Frontal cortex (tissue), 4 donors: Measurements from ENCODE around the gene SLC4A7. TPM values are rescaled to one million over a fixed set of nuclear protein-coding genes. Genes with fewer than 3 reads are reported as not detected.
"Not testable (repeated sequence)": the region's sequence is repeated elsewhere in the genome, so short reads cannot be mapped to it uniquely, and the experiment has no call there.

ENCODE experiments used
- DNase-seq, 2 donors: peaks; one replicate each; pipeline ENCODE4 v3.0.0; 2012; ENCODE audit warnings: low spot score in 2 of 2
- FAIRE-seq: peaks from 2 replicates; lab custom pipeline; 2012; peaks lifted over from hg19 to GRCh38; lab: Jason Lieb, UNC
- total RNA-seq: library from RNA; depleted of rRNA; stranded (reverse); fragments of >200 nt; gene quantifications from one replicate; pipeline ENCODE4 v1.2.3, GENCODE V29; 2014
- donor health status: control.
- donor health status: control.
- donor health status: control.

SLC4A7 gene
- 658 TPM for total RNA-seq

GRCh38 chr3:27484015-27484844, at the start of gene SLC4A7:
Gene SLC4A7 (minus strand): TSS chr3:27484384. CDS start chr3:27484126, 258 bp downstream.
- DNase-seq (peak; percentile 96), FAIRE-seq (no peak)

- no peak for FAIRE-seq
- DNase-seq: no peak
Measured at GRCh38 chr3:27533261-27533607, 49.0 kb upstream of the SLC4A7 start.

- FAIRE-seq: no peak
- DNase-seq: no peak
Measured at GRCh38 chr3:27532426-27533260, 48.5 kb upstream of the SLC4A7 start.

GRCh38 chr3:27531193-27531751, 47.1 kb upstream of the SLC4A7 start:
- not testable (repeated sequence) for DNase-seq, FAIRE-seq

GRCh38 chr3:27528791-27529190, 44.6 kb upstream of the SLC4A7 start:
- FAIRE-seq (no peak), DNase-seq (no peak)

DNA sequence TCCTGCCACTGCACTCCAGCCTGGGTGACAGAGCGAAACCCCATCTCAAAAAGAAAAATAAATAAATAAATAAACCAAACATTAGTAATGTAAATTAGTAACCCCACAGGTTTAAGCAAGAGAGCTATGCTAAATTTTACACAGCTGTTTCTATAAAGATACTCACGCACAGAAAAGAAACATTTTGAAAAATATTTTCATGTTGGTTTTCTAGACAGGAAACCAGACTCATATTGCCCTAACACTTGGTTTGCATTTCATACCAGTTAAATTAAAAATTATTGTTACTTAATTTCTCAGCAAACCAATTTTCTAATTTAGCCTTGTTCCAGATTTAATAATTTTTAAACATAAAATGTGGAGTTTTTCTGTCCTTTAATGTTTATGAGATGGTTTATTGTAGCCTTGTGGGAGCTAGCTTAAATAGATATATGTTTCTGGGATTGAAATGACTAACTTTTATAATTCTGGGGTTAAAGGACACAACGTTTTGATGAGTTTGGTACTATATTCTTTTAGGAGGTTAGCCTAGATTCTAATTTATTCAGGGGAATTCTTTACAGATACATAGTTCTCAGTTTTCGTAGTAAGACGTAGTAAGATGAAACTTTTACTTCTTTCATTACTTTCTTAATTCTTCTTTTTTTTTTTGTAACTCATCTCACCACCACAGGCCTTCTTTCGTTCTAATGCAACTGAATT, 42.6 kb upstream of the SLC4A7 start:
- no peak for DNase-seq
- FAIRE-seq: no peak

GRCh38 chr3:27521872-27522265, 37.7 kb upstream of the SLC4A7 start:
- no peak for DNase-seq
- no peak for FAIRE-seq

DNA sequence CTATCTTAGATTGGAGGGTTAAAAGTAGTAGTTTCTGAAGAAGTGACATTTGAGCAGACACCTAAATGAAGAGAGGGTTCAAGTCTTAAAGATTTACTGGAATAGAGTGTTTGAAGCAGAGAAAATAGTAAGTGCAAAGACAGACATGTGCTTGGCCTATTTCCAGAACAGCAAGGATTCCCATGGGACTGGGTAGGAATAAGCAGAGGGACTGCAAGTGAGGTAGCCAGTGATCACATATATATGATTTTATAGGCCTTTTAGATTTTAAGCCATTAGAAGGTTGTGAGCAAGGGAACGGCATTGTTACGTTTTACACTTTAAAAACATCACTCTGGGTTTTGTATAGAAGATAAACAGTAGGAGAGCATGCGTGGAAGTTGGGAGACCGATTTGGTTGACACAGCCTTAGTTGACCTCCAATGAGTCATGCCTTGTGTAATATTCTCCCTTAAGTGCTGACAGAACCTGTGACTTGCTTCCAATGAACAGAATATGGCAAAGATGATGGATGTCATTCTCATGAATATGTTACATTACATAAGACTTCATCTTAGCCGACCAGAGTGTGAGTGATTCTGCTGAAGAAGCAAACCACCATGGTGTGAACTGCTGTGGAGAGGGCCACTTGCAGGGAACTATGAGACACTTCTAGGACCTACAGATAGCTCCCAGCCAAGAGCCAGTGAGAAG, 37.1 kb upstream of the SLC4A7 start:
- no peak for DNase-seq
- no peak for FAIRE-seq

GRCh38 chr3:27511724-27512422, 27.7 kb upstream of the SLC4A7 start:
- DNase-seq (no peak), FAIRE-seq (no peak)

DNA sequence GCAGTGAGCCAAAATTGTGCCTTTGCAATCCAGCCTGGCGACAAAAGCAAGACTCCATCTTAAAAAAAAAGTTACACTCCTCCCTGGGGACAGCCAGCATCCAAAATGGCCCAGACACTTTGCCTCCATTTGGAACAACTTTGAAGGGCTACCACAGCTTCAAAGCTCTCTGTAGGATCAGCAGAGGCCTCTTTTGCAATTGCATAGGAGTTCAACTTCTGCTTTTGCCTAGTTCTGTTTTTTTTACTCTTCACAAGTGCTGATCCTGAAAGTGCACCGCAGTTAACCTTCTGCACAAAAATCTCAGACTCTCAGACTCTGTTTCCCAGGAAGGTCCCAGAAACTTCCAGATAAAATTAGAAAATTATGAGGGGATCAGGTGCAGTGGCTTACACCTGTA, 25.2 kb upstream of the SLC4A7 start:
- DNase-seq (no peak), FAIRE-seq (no peak)

DNA sequence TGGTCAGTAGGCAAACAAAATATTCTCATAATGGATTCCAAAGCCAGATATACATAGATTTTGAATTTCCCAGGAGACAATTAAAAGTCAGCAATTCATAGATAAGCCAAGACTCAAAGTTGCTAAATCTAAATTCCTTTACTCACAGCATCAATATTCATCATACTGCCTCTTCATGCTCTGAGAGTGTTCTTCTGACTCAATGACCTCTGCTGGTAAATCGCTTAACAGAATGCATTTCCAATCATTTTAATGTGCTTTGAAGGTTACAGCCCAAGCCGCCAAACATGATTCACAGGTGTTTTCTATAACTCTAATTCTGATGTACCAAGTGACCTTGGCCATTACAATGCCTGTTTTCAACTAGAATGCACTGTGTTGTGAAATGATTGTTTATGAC, 24.2 kb upstream of the SLC4A7 start:
- no peak for DNase-seq
- FAIRE-seq: no peak

GRCh38 chr3:27507515-27508266, 23.5 kb upstream of the SLC4A7 start:
- FAIRE-seq: no peak
- DNase-seq: no peak

DNA sequence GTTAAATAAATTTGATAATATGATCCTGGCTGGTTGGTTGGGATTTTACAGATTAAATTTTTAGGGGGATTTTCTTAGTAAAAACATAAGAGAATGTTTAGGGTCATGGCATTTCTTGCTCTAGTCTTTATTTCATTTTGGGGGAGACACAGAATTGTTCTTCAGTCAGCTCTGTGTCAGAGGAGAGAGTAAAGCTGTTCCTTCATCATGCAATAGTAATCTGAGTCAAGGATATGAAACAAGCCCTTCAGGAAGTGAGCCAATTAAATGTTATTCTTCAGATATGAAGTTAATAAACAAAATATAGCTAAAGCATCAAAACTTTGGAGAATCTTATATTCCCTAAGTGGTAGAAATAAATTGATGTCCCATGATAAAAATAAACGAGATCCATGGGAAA, 22.9 kb upstream of the SLC4A7 start:
- FAIRE-seq (no peak), DNase-seq (no peak)

GRCh38 chr3:27504749-27505148, 20.6 kb upstream of the SLC4A7 start:
- DNase-seq: no peak
- FAIRE-seq: no peak

GRCh38 chr3:27503526-27503925, 19.3 kb upstream of the SLC4A7 start:
- FAIRE-seq (no peak), DNase-seq (no peak)

DNA sequence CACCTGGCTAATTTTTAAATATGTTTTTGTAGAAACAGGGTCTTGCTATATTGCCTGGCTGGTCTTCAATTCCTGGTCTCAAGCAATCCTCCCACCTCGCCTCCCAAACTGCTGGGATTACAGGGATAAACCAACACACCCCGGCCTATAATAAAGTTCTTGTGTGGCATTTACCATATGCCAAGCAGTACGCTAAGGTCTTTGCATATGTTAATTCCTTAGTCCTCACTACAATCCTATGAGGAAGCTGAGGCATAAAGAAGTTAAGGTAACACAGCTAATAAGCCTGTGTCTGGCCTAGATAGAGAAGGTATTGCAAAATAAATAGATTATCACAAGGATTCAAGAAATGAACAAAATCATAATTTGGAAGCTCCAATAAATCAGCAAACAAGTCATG, 17.6 kb upstream of the SLC4A7 start:
- no peak for FAIRE-seq

DNA sequence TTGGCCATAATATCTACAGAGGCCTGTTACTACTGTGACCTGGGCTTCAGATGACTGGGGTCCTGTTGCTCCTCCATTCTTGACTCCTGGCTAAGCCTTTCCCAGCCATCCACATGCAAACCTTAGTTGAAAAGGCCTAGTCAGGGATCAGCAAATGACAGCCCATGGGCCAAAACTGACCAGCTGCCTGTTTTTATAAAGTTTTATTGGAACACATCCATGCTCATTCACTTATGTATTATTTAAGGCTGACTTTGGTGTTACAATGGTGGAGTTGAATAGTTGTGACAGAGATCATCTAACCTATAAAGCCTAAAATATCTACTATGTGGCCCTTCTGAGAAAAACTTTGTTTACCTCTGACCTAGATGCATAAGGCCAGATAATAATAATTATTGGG, 16.8 kb upstream of the SLC4A7 start:
- DNase-seq: no peak
- no peak for FAIRE-seq

More for the DNA sequence above, 17.6 kb upstream of the SLC4A7 start:
- DNase-seq: no peak

DNA sequence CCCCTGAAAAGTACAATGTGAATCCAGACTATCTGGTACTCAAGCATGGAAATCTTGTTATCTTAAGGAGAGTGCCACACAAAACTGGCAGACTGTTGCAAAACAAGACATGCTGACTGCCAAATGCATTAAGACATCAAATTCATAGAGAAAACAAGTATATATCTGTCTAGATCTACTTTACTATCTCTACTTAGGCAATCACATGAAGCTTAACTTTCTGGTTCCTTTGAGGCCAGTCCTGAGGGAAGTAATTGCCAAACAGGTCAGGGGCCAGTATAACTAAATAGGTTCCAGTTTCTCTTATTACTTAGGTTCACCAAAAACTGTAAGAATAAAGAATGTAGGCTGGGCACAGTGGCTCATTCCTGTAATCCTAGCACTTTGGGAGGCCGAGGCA, 15.9 kb upstream of the SLC4A7 start:
- no peak for FAIRE-seq
- no peak for DNase-seq
